DOHH2 (cell line): ENCODE data around the gene ZNF185.

Experiments
- EZH2phosphoT487 ChIP-seq: fragments of 200-600 bp; sonication (generic); IDR thresholded peaks from 2 replicates; pipeline ENCODE4 v1.6.1; 2017; ENCODE audit warnings: borderline replicate concordance, mild to moderate bottlenecking, antibody characterized with exemption, low read length, moderate library complexity, mixed read lengths
- TF ChIP-seq, protein P1 (sequence below): fragments of 200-600 bp; sonication (generic); IDR thresholded peaks from one replicate; pipeline ENCODE4 v1.5.1; 2014; ENCODE audit warnings: antibody characterized with exemption, mild to moderate bottlenecking, low read depth, low read length; ENCODE audit not compliant: poor library complexity, severe bottlenecking

DNA sequence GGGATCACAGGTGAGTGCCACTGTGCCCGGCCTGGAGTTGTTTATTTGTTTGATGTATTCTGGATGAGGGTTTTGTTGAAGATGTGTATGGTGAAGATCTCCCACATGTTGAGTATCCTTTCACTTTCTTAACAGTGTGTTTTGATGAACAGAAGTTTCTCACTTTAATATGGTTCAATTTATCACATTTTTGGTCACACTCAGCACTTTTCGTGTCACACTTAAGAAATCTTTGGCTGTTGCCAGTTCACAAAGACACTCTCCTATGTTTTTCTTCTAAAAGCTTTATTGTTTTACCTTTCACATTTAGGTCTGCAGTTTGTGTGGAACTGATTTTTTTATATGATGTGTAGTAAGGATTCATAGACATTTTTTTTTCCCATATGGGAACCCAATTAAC is 16.6 kb upstream of the ZNF185 start:
- TF ChIP-seq, protein P1, sequence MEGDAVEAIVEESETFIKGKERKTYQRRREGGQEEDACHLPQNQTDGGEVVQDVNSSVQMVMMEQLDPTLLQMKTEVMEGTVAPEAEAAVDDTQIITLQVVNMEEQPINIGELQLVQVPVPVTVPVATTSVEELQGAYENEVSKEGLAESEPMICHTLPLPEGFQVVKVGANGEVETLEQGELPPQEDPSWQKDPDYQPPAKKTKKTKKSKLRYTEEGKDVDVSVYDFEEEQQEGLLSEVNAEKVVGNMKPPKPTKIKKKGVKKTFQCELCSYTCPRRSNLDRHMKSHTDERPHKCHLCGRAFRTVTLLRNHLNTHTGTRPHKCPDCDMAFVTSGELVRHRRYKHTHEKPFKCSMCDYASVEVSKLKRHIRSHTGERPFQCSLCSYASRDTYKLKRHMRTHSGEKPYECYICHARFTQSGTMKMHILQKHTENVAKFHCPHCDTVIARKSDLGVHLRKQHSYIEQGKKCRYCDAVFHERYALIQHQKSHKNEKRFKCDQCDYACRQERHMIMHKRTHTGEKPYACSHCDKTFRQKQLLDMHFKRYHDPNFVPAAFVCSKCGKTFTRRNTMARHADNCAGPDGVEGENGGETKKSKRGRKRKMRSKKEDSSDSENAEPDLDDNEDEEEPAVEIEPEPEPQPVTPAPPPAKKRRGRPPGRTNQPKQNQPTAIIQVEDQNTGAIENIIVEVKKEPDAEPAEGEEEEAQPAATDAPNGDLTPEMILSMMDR = no peak
- TF ChIP-seq EZH2phosphoT487 = no peak
